Effector memory CD8-positive, alpha-beta T cell (primary cell): Measurements from ENCODE around the gene SRRT.

ENCODE experiments used
- ATAC-seq: fragments of 150-1000 bp; cut with Tn5 transposase; replicated peaks from 2 replicates; pipeline ENCODE4 v1.10.0; 2021; ENCODE audit warnings: mild to moderate bottlenecking, moderate library complexity
- DNase-seq, 3 experiments: peaks; one replicate each; pipeline ENCODE4 v3.0.0; 2021
- H3K27ac Mint-ChIP-seq, 2 donors: one replicate each; pipeline ENCODE4 v1.8.0; 2022; ENCODE audit warnings: mild to moderate bottlenecking in 2 of 2, mixed read lengths in 2 of 2, moderate library complexity in 2 of 2
- H3K27me3 Mint-ChIP-seq, 2 donors: one replicate each; pipeline ENCODE4 v1.8.0; 2022; ENCODE audit warnings: mixed read lengths in 2 of 2
- H3K36me3 Mint-ChIP-seq: one replicate; pipeline ENCODE4 v1.8.0; 2022; ENCODE audit warnings: mild to moderate bottlenecking, moderate library complexity, mixed read lengths; ENCODE audit not compliant: insufficient read depth
- H3K4me1 Mint-ChIP-seq, 2 donors: one replicate each; pipeline ENCODE4 v1.8.0; 2022; ENCODE audit warnings: low read depth in 2 of 2, mixed read lengths in 2 of 2
- H3K4me3 Mint-ChIP-seq, 2 donors: one replicate each; pipeline ENCODE4 v1.8.0; 2022; ENCODE audit warnings: mild to moderate bottlenecking in 2 of 2, mixed read lengths in 2 of 2, moderate library complexity in 2 of 2
- H3K9me3 Mint-ChIP-seq, 2 donors: one replicate each; pipeline ENCODE4 v1.8.0; 2022; ENCODE audit warnings: mixed read lengths in 2 of 2

Gene SRRT

GRCh38 chr7:100880645-100881044 is 5.7 kb downstream of the SRRT start:
- Mint-ChIP-seq H3K27me3 (no peaks in the 10 kb centered on the region), H3K27ac (peak overlapping the region; percentile 57 to 86), H3K4me3 (no peak overlapping the region), H3K4me1 (peaks cover 51 to 53% of the 10 kb centered on the region in 2 donors), H3K9me3 (no peaks in the 10 kb centered on the region), H3K36me3 (peaks cover 90% of the 10 kb centered on the region)
- no peak for DNase-seq
- no peak for ATAC-seq

GRCh38 chr7:100881136-100881535 is 6.2 kb downstream of the SRRT start:
- Mint-ChIP-seq H3K4me1 (peaks cover 48 to 50% of the 10 kb centered on the region in 2 donors), H3K27ac (peak overlapping the region in 1 of 2 donors; percentile 66), H3K4me3 (no peak overlapping the region), H3K36me3 (peaks cover 90% of the 10 kb centered on the region), H3K27me3 (no peaks in the 10 kb centered on the region), H3K9me3 (no peaks in the 10 kb centered on the region)
- DNase-seq (no peak), ATAC-seq (no peak)

GRCh38 chr7:100882201-100882600 is 7.3 kb downstream of the SRRT start:
- peaks cover 46 to 50% of the 10 kb centered on the region in 2 donors for H3K4me1 Mint-ChIP-seq
- no peak for ATAC-seq
- no peaks in the 10 kb centered on the region for H3K9me3 Mint-ChIP-seq
- H3K36me3 Mint-ChIP-seq, result peaks cover 90% of the 10 kb centered on the region
- H3K27me3 Mint-ChIP-seq, result no peaks in the 10 kb centered on the region
- H3K4me3 Mint-ChIP-seq, result no peak overlapping the region
- DNase-seq, result no peak
- H3K27ac Mint-ChIP-seq, result no peak overlapping the region

GRCh38 chr7:100882785-100883526 is 8.1 kb downstream of the SRRT start:
- Mint-ChIP-seq H3K4me3 (no peak overlapping the region), H3K27me3 (no peaks in the 10 kb centered on the region), H3K36me3 (peaks cover 91% of the 10 kb centered on the region), H3K27ac (peak overlapping the region in 1 of 2 donors; percentile 91), H3K4me1 (peaks cover 50 to 53% of the 10 kb centered on the region in 2 donors), H3K9me3 (no peaks in the 10 kb centered on the region)
- ATAC-seq (no peak), DNase-seq (no peak)

GRCh38 chr7:100884736-100885439 is 10.0 kb downstream of the SRRT start:
- peak overlapping the region; percentile 90 to 91 for H3K27ac Mint-ChIP-seq
- DNase-seq, result peak; percentile 61 to 80 (median 62)
- no peaks in the 10 kb centered on the region for H3K9me3 Mint-ChIP-seq
- H3K4me1 Mint-ChIP-seq, result peaks cover 42 to 47% of the 10 kb centered on the region in 2 donors
- H3K36me3 Mint-ChIP-seq, result peaks cover 86% of the 10 kb centered on the region
- peak overlapping the region; percentile 70 to 84 for H3K4me3 Mint-ChIP-seq
- H3K27me3 Mint-ChIP-seq, result no peaks in the 10 kb centered on the region
- peak; percentile 58 for ATAC-seq

GRCh38 chr7:100885440-100886141 is 10.7 kb downstream of the SRRT start:
- DNase-seq (no peak), ATAC-seq (no peak)
- Mint-ChIP-seq H3K4me1 (peaks cover 45 to 48% of the 10 kb centered on the region in 2 donors), H3K27ac (peak overlapping the region; percentile 90 to 93), H3K4me3 (peak overlapping the region; percentile 70 to 84), H3K27me3 (peaks cover 0 to 5% of the 10 kb centered on the region in 2 donors), H3K36me3 (peaks cover 83% of the 10 kb centered on the region), H3K9me3 (no peaks in the 10 kb centered on the region)

GRCh38 chr7:100886142-100886935 is 11.4 kb downstream of the SRRT start:
- Mint-ChIP-seq H3K27me3 (peaks cover 3 to 13% of the 10 kb centered on the region in 2 donors), H3K4me3 (peak overlapping the region; percentile 84), H3K36me3 (peaks cover 83% of the 10 kb centered on the region), H3K4me1 (peaks cover 47 to 49% of the 10 kb centered on the region in 2 donors), H3K9me3 (no peaks in the 10 kb centered on the region), H3K27ac (peak overlapping the region; percentile 90 to 93)
- DNase-seq (no peak), ATAC-seq (no peak)

GRCh38 chr7:100886936-100887515 is 12.1 kb downstream of the SRRT start:
- peaks cover 77% of the 10 kb centered on the region for H3K36me3 Mint-ChIP-seq
- H3K4me1 Mint-ChIP-seq, result peaks cover 47 to 50% of the 10 kb centered on the region in 2 donors
- H3K4me3 Mint-ChIP-seq, result peak overlapping the region; percentile 84
- H3K27me3 Mint-ChIP-seq, result peaks cover 10 to 20% of the 10 kb centered on the region in 2 donors
- no peaks in the 10 kb centered on the region for H3K9me3 Mint-ChIP-seq
- H3K27ac Mint-ChIP-seq, result peak overlapping the region; percentile 90 to 93
- DNase-seq (no peak), ATAC-seq (no peak)

- Mint-ChIP-seq H3K36me3 (peaks cover 70% of the 10 kb centered on the region), H3K9me3 (no peaks in the 10 kb centered on the region), H3K27ac (peak overlapping the region; percentile 90 to 93), H3K4me3 (peak overlapping the region; percentile 84), H3K4me1 (peaks cover 44 to 50% of the 10 kb centered on the region in 2 donors), H3K27me3 (peaks cover 16 to 26% of the 10 kb centered on the region in 2 donors)
- ATAC-seq, result peak; percentile 21
- DNase-seq, result peak; percentile 35 to 45 (median 38)
These were observed 12.8 kb downstream of the SRRT start for GRCh38 chr7:100887516-100888290.

- H3K4me3 Mint-ChIP-seq, result peak overlapping the region; percentile 84
- DNase-seq, result no peak
- ATAC-seq, result no peak
- H3K27me3 Mint-ChIP-seq, result peaks cover 20 to 34% of the 10 kb centered on the region in 2 donors
- no peaks in the 10 kb centered on the region for H3K9me3 Mint-ChIP-seq
- H3K36me3 Mint-ChIP-seq, result peaks cover 63% of the 10 kb centered on the region
- peaks cover 43 to 45% of the 10 kb centered on the region in 2 donors for H3K4me1 Mint-ChIP-seq
- peak overlapping the region; percentile 90 to 93 for H3K27ac Mint-ChIP-seq
These were observed 13.5 kb downstream of the SRRT start for GRCh38 chr7:100888291-100888987.

- peak within 1 kb of the TSS; percentile 90 to 93 for H3K27ac Mint-ChIP-seq
- peak within 1 kb of the TSS; percentile 84 for H3K4me3 Mint-ChIP-seq
- peaks cover 38 to 45% of the 10 kb centered on the region in 2 donors for H3K4me1 Mint-ChIP-seq
- ATAC-seq (no peak), DNase-seq (no peak)
- peaks cover 55% of the 10 kb centered on the region for H3K36me3 Mint-ChIP-seq
- no peaks in the 10 kb centered on the region for H3K9me3 Mint-ChIP-seq
- H3K27me3 Mint-ChIP-seq, result peaks cover 25 to 41% of the 10 kb centered on the region in 2 donors
These were observed 14.3 kb downstream of the SRRT start, which contains the start of gene UFSP1 for GRCh38 chr7:100888988-100889750. TSS of gene UFSP1 (minus strand) at chr7:100889715. CDS start at chr7:100889271, 444 bp downstream.
